Measurements from ENCODE around the gene PTPN20.

The PTPN20 gene

GRCh38 chr10:46995234-46995633 is 84.0 kb downstream of the PTPN20 start (continued):
- TF ChIP-seq POU6F1 (CRISPR knock-in tag; IDR thresholded peaks at IDR 0.05; ENCODE audit: borderline replicate concordance, low read depth) = no peak
- no peak for TF ChIP-seq ZNF70 (CRISPR knock-in tag; IDR thresholded peaks at IDR 0.05)

GRCh38 chr10:46998192-46998591 is 87.0 kb downstream of the PTPN20 start:
- ATAC-seq = no peak
- no peak for TF ChIP-seq PPARA (CRISPR knock-in tag; IDR thresholded peaks at IDR 0.05; ENCODE audit: borderline replicate concordance)
- TF ChIP-seq TSHZ2 (CRISPR knock-in tag; IDR thresholded peaks at IDR 0.05) = no peak
- TF ChIP-seq OSR1 (CRISPR knock-in tag; IDR thresholded peaks at IDR 0.05) = no peak
- no peak for TF ChIP-seq ISL1 (CRISPR knock-in tag; IDR thresholded peaks at IDR 0.05)
- no peak for TF ChIP-seq ZC3H10 (CRISPR knock-in tag; IDR thresholded peaks at IDR 0.05)

GRCh38 chr10:46998595-46998994 is 87.4 kb downstream of the PTPN20 start:
- no peak for ATAC-seq
- no peak for TF ChIP-seq PPARA (CRISPR knock-in tag; IDR thresholded peaks at IDR 0.05; ENCODE audit: borderline replicate concordance)
- TF ChIP-seq RARB (CRISPR knock-in tag; IDR thresholded peaks at IDR 0.05) = no peak
- no peak for TF ChIP-seq OSR1 (CRISPR knock-in tag; IDR thresholded peaks at IDR 0.05)
- no peak for TF ChIP-seq ZC3H10 (CRISPR knock-in tag; IDR thresholded peaks at IDR 0.05)
- TF ChIP-seq POU6F1 (CRISPR knock-in tag; IDR thresholded peaks at IDR 0.05; ENCODE audit: borderline replicate concordance, low read depth) = no peak

GRCh38 chr10:46999217-46999616 is 88.0 kb downstream of the PTPN20 start:
- ATAC-seq = no peak
- no peak for TF ChIP-seq ZFP30 (CRISPR knock-in tag; IDR thresholded peaks at IDR 0.05)

GRCh38 chr10:47008769-47009168 is 97.5 kb downstream of the PTPN20 start:
- no peak for ATAC-seq
- TF ChIP-seq PATZ1 (CRISPR knock-in tag; IDR thresholded peaks at IDR 0.05; ENCODE audit: borderline replicate concordance) (no peak), CREB5 (CRISPR knock-in tag; IDR thresholded peaks at IDR 0.05; ENCODE audit: low read depth) (no peak), BACH2 (CRISPR knock-in tag; IDR thresholded peaks at IDR 0.05; ENCODE audit: borderline replicate concordance) (no peak), TOX (CRISPR knock-in tag; IDR thresholded peaks at IDR 0.05; ENCODE audit: borderline replicate concordance) (no peak), CSRNP3 (CRISPR knock-in tag; IDR thresholded peaks at IDR 0.05) (no peak), CSDC2 (CRISPR knock-in tag; IDR thresholded peaks at IDR 0.05) (no peak), RARB (CRISPR knock-in tag; IDR thresholded peaks at IDR 0.05) (no peak), POU6F1 (CRISPR knock-in tag; IDR thresholded peaks at IDR 0.05; ENCODE audit: borderline replicate concordance, low read depth) (no peak), ZNF565 (CRISPR knock-in tag; conservative IDR thresholded peaks at IDR 0.05; ENCODE audit: low read depth) (no peak), ZC3H10 (CRISPR knock-in tag; IDR thresholded peaks at IDR 0.05) (no peak), GLIS3 (CRISPR knock-in tag; IDR thresholded peaks at IDR 0.05) (no peak), ZNF8 (CRISPR knock-in tag; IDR thresholded peaks at IDR 0.05) (no peak), ZNF70 (CRISPR knock-in tag; IDR thresholded peaks at IDR 0.05) (no peak), TSHZ2 (CRISPR knock-in tag; IDR thresholded peaks at IDR 0.05) (no peak)

Measured in SK-N-SH treated with all-trans-retinoic acid at 6 μM for 48 hours (cell line).